A673 (cell line): ENCODE data around the gene CAPNS2. TPM values are rescaled to one million over a fixed set of nuclear protein-coding genes. Genes with fewer than 3 reads are reported as not detected.

Source experiments
- BruUV-seq: library from RNA; stranded (reverse); fragments of 400-500 nt; replicated peaks from 2 replicates; lab custom pipeline; 2021; lab: Mats Ljungman, UMichigan
- CTCF ChIA-PET: fragments of 300-600 bp; sonication (Branson Sonifier 250); formaldehyde crosslinking; loops from one replicate; lab custom pipeline; 2022; ENCODE audit warnings: antibody characterized with exemption; lab: Charles Lee
- POLR2A ChIA-PET: fragments of 300-600 bp; sonication (Branson Sonifier 250); formaldehyde crosslinking; loops from one replicate; lab custom pipeline; 2022; ENCODE audit warnings: antibody characterized with exemption; ENCODE audit not compliant: low non-redundant PET; lab: Charles Lee
- DNase-seq: peaks from one replicate; pipeline ENCODE4 v3.0.0-alpha.2; 2015; ENCODE audit warnings: low spot score
- H3K27ac ChIP-seq: fragments of 200-600 bp; sonication (generic); 2 replicates; pipeline ENCODE4 v1.5.1; 2016; ENCODE audit warnings: mixed run types, low read depth, mild to moderate bottlenecking, mixed read lengths, antibody characterized with exemption, low read length; ENCODE audit not compliant: poor library complexity, severe bottlenecking
- H3K27me3 ChIP-seq: fragments of 200-600 bp; sonication (generic); replicated peaks from 2 replicates; pipeline ENCODE4 v1.6.1; 2017; ENCODE audit warnings: mixed run types, low read depth, mild to moderate bottlenecking, mixed read lengths, antibody characterized with exemption, low read length; ENCODE audit not compliant: insufficient read depth, poor library complexity
- H3K36me3 ChIP-seq: fragments of 200-600 bp; sonication (generic); 2 replicates; pipeline ENCODE4 v1.6.1; 2016; ENCODE audit warnings: mixed run types, mild to moderate bottlenecking, mixed read lengths, antibody characterized with exemption, low read length; ENCODE audit not compliant: insufficient read depth, poor library complexity, severe bottlenecking
- H3K4me1 ChIP-seq: fragments of 200-600 bp; sonication (generic); 2 replicates; pipeline ENCODE4 v1.6.1; 2017; ENCODE audit warnings: mixed run types, mild to moderate bottlenecking, mixed read lengths, antibody characterized with exemption, low read length; ENCODE audit not compliant: insufficient read depth, poor library complexity, severe bottlenecking
- H3K4me3 ChIP-seq: fragments of 200-600 bp; sonication (generic); 2 replicates; pipeline ENCODE4 v1.5.1; 2016; ENCODE audit warnings: low read depth, mixed run types, mild to moderate bottlenecking, mixed read lengths, low read length; ENCODE audit not compliant: poor library complexity, severe bottlenecking
- H3K9me3 ChIP-seq: fragments of 200-600 bp; sonication (generic); 2 replicates; pipeline ENCODE4 v1.6.1; 2016; ENCODE audit warnings: mixed run types, low read depth, mild to moderate bottlenecking, mixed read lengths, antibody characterized with exemption, low read length; ENCODE audit not compliant: poor library complexity, severe bottlenecking
- CTCF ChIP-seq: fragments of 300-800, 200-600 bp; sonication (generic); conservative IDR thresholded peaks from 2 replicates; pipeline ENCODE4 v1.5.1; 2017; ENCODE audit warnings: low read depth, mild to moderate bottlenecking, antibody characterized with exemption, low read length, moderate library complexity, mixed read lengths
- EZH2 ChIP-seq: fragments of 200-600 bp; sonication (generic); IDR thresholded peaks from 2 replicates; pipeline ENCODE4 v1.6.1; 2017; ENCODE audit warnings: borderline replicate concordance, low read depth, mild to moderate bottlenecking, mixed read lengths, antibody characterized with exemption, low read length; ENCODE audit not compliant: poor library complexity, severe bottlenecking
- intact Hi-C: fragments of 100-400 bp; cut with micrococcal nuclease; formaldehyde crosslinking; loops from one replicate; pipeline ENCODE4 v1.10.0; 2022; ENCODE audit not compliant: unreplicated experiment
- total RNA-seq: library from RNA; stranded (reverse); gene quantifications from 2 replicates; pipeline ENCODE4 v1.2.3, GENCODE V29; 2021

Gene CAPNS2
- total RNA-seq, 1 experiment from 2014 or later = not detected

- CTCF ChIA-PET = no interaction called here
- no peaks in the 10 kb centered on the region for H3K27me3 ChIP-seq
- H3K27ac ChIP-seq = no peak overlapping the region
- H3K36me3 ChIP-seq = no peaks in the 10 kb centered on the region
- H3K4me3 ChIP-seq = no peak overlapping the region
- intact Hi-C loops = loop anchor here (10.0 kb wide), 1 partner anchor 276 kb away; no protein-coding TSS in a partner anchor
- BruUV-seq = no TSS peak
- POLR2A ChIA-PET = no interaction called here
- no peaks in the 10 kb centered on the region for H3K4me1 ChIP-seq
- DNase-seq = no peak
- TF ChIP-seq CTCF = no peak
- TF ChIP-seq EZH2 = no peak
- H3K9me3 ChIP-seq = no peaks in the 10 kb centered on the region
These were observed 2.5 kb downstream of the CAPNS2 start for GRCh38 chr16:55569025-55569424.

- no peak for TF ChIP-seq CTCF
- no peak for TF ChIP-seq EZH2
- intact Hi-C loops = no loop called here
- no TSS peak for BruUV-seq
- no peaks in the 10 kb centered on the region for H3K4me1 ChIP-seq
- no peaks in the 10 kb centered on the region for H3K27me3 ChIP-seq
- no peak overlapping the region for H3K27ac ChIP-seq
- CTCF ChIA-PET = no interaction called here
- H3K36me3 ChIP-seq = no peaks in the 10 kb centered on the region
- POLR2A ChIA-PET = no interaction called here
- H3K9me3 ChIP-seq = no peaks in the 10 kb centered on the region
- no peak for DNase-seq
- H3K4me3 ChIP-seq = no peak overlapping the region
These were observed 3.7 kb downstream of the CAPNS2 start for GRCh38 chr16:55570159-55570558.

- Histone ChIP-seq H3K27me3 (no peaks in the 10 kb centered on the region), H3K4me1 (no peaks in the 10 kb centered on the region), H3K27ac (no peak overlapping the region), H3K36me3 (no peaks in the 10 kb centered on the region), H3K4me3 (no peak overlapping the region), H3K9me3 (no peaks in the 10 kb centered on the region)
- POLR2A ChIA-PET = no interaction called here
- no peak for DNase-seq
- intact Hi-C loops = no loop called here
- CTCF ChIA-PET = no interaction called here
- no peak for TF ChIP-seq EZH2
- TF ChIP-seq CTCF = no peak
- BruUV-seq = no TSS peak
These were observed 4.9 kb downstream of the CAPNS2 start for GRCh38 chr16:55571191-55571897.
